ENCODE results near the gene TP53INP2.
"Not testable (repeated sequence)": the region's sequence is repeated elsewhere in the genome, so short reads cannot be mapped to it uniquely, and the experiment has no call there.

Gene TP53INP2

GRCh38 chr20:34711813-34712430 lies 7.8 kb downstream of the TP53INP2 start:
- Histone ChIP-seq H3K4me1 (ENCODE audit: control insufficient read depth in 1 of 2, insufficient read depth in 1 of 2, low read depth in 1 of 2, low read length in 1 of 2) (peaks cover 29 to 37% of the 10 kb centered on the region in 2 experiments), H3K9me3 (no peaks in the 10 kb centered on the region), H3K27me3 (peaks cover 8% of the 10 kb centered on the region), H3K36me3 (peaks cover 57% of the 10 kb centered on the region), H3K27ac (no peak overlapping the region), H3K4me3 (ENCODE audit: low read depth in 1 of 2, low read length in 1 of 2) (no peak overlapping the region)
- TF ChIP-seq CTCF (IDR thresholded peaks at IDR 0.05) = no peak

GRCh38 chr20:34712525-34713192 lies 8.5 kb downstream of the TP53INP2 start:
- Histone ChIP-seq H3K36me3 (peaks cover 59% of the 10 kb centered on the region), H3K9me3 (no peaks in the 10 kb centered on the region), H3K4me1 (ENCODE audit: control insufficient read depth in 1 of 2, insufficient read depth in 1 of 2, low read depth in 1 of 2, low read length in 1 of 2) (peaks cover 22 to 29% of the 10 kb centered on the region in 2 experiments), H3K27ac (no peak overlapping the region), H3K27me3 (peaks cover 8% of the 10 kb centered on the region), H3K4me3 (ENCODE audit: low read depth in 1 of 2, low read length in 1 of 2) (no peak overlapping the region)
- TF ChIP-seq CTCF (IDR thresholded peaks at IDR 0.05) = no peak

- Histone ChIP-seq H3K27me3 (peaks cover 8% of the 10 kb centered on the region), H3K36me3 (peaks cover 62% of the 10 kb centered on the region), H3K27ac (peak overlapping the region; percentile 5), H3K4me1 (ENCODE audit: control insufficient read depth in 1 of 2, insufficient read depth in 1 of 2, low read depth in 1 of 2, low read length in 1 of 2) (peaks cover 14 to 22% of the 10 kb centered on the region in 2 experiments), H3K9me3 (no peaks in the 10 kb centered on the region), H3K4me3 (ENCODE audit: low read depth in 1 of 2, low read length in 1 of 2) (no peak overlapping the region)
- no peak for TF ChIP-seq CTCF (IDR thresholded peaks at IDR 0.05)
These were observed 9.2 kb downstream of the TP53INP2 start for GRCh38 chr20:34713194-34713943.

- H3K9me3 ChIP-seq; H3K27me3 ChIP-seq; H3K4me3 ChIP-seq (ENCODE audit: low read depth in 1 of 2, low read length in 1 of 2); H3K27ac ChIP-seq: not testable (repeated sequence)
- Histone ChIP-seq H3K4me1 (ENCODE audit: control insufficient read depth in 1 of 2, insufficient read depth in 1 of 2, low read depth in 1 of 2, low read length in 1 of 2) (peaks cover 9 to 16% of the 10 kb centered on the region in 2 experiments), H3K36me3 (peaks cover 67% of the 10 kb centered on the region)
These were observed 9.9 kb downstream of the TP53INP2 start for GRCh38 chr20:34713944-34714515.

GRCh38 chr20:34715384-34715783 lies 11.2 kb downstream of the TP53INP2 start:
- H3K4me1 ChIP-seq (ENCODE audit: control insufficient read depth in 1 of 2, insufficient read depth in 1 of 2, low read depth in 1 of 2, low read length in 1 of 2) = peaks cover 3% of the 10 kb centered on the region in 2 experiments
- no peak overlapping the region for H3K27ac ChIP-seq
- peaks cover 74% of the 10 kb centered on the region for H3K36me3 ChIP-seq
- no peak overlapping the region for H3K4me3 ChIP-seq (ENCODE audit: low read depth in 1 of 2, low read length in 1 of 2)
- H3K27me3 ChIP-seq = peaks cover 4% of the 10 kb centered on the region
- no peaks in the 10 kb centered on the region for H3K9me3 ChIP-seq
- TF ChIP-seq CTCF (IDR thresholded peaks at IDR 0.05) = no peak
